Anterior cingulate cortex (tissue), 58 donors: ENCODE data around the gene MRTFA.
"Not testable (repeated sequence)": the region's sequence is repeated elsewhere in the genome, so short reads cannot be mapped to it uniquely, and the experiment has no call there.

ENCODE experiments used
- DNase-seq, 58 donors: peaks; one replicate each; lab custom pipeline; 2025; lab: John Stamatoyannopoulos, UW

MRTFA gene

GRCh38 chr22:40567626-40568328 is 68.7 kb downstream of the MRTFA start:
- peak in 1 of 58 donors; percentile 45 for DNase-seq

- DNase-seq: no peak
Measured at GRCh38 chr22:40567106-40567505, 69.4 kb downstream of the MRTFA start.

- no peak for DNase-seq
Measured at GRCh38 chr22:40560994-40561515, 75.5 kb downstream of the MRTFA start.

- peak in 20 of 58 donors; percentile 1 to 64 (median 7) for DNase-seq
Measured at GRCh38 chr22:40560551-40560950, 76.0 kb downstream of the MRTFA start.

- DNase-seq: no peak
Measured at GRCh38 chr22:40557972-40558371, 78.5 kb downstream of the MRTFA start.

- no peak for DNase-seq
Measured at GRCh38 chr22:40556641-40557040, 79.9 kb downstream of the MRTFA start.

- DNase-seq: not testable (repeated sequence)
Measured at GRCh38 chr22:40554023-40554422, 82.5 kb downstream of the MRTFA start.

GRCh38 chr22:40553014-40553554 is 83.4 kb downstream of the MRTFA start:
- no peak for DNase-seq

GRCh38 chr22:40552070-40552469 is 84.4 kb downstream of the MRTFA start:
- DNase-seq: no peak

GRCh38 chr22:40547729-40548143 is 88.8 kb downstream of the MRTFA start:
- no peak for DNase-seq

GRCh38 chr22:40544758-40545157 is 91.8 kb downstream of the MRTFA start:
- DNase-seq: no peak

GRCh38 chr22:40542821-40543540 is 93.5 kb downstream of the MRTFA start:
- no peak for DNase-seq

- no peak for DNase-seq
Measured at GRCh38 chr22:40541300-40541699, 95.2 kb downstream of the MRTFA start.

- DNase-seq: no peak
Measured at GRCh38 chr22:40540265-40540664, 96.3 kb downstream of the MRTFA start.

- DNase-seq: not testable (repeated sequence)
Measured at GRCh38 chr22:40536149-40536548, 100.4 kb downstream of the MRTFA start.

- DNase-seq: no peak
Measured at GRCh38 chr22:40535642-40536041, 100.9 kb downstream of the MRTFA start.

GRCh38 chr22:40535189-40535512 is 101.4 kb downstream of the MRTFA start:
- DNase-seq: no peak

- DNase-seq: peak in 7 of 58 donors; percentile 8 to 57 (median 13)
Measured at GRCh38 chr22:40534379-40535188, 101.9 kb downstream of the MRTFA start.

- DNase-seq: peak in 2 of 58 donors; percentile 20 to 50
Measured at GRCh38 chr22:40533712-40534378, 102.7 kb downstream of the MRTFA start.
